ENCODE data around the gene L3MBTL3.

Gene L3MBTL3

DNA sequence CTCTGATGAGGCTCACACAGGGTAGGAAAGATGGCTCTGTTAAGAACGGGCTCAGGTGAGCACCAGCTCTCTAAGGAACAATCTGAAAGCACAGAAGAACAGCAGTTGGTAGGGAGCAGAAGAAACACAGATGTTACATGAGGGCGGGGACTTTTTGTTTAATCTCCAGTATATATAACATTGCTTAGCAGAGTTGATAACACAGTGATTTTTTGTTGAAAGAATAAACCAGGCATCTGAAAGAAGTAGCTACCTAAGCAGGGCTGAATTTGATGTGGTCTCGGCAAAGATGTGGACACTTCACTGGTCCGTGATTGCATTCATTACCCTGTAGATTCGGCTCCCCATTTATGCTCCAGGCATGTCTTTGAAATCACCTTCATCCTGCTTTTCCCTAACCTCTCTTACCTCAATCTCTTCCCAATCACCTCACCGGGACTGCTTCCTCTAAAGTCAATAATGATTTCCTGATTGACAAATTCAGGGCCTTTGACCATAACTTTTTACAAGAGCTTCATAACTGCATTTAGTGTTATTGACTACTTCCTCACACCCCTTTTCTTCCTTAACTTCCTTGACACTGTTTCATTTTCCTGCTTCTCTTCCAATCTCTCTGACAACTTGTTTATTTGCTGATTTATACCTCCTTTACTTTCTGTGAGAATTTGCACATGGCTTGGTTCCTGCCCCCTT lies 170.0 kb downstream of the L3MBTL3 start:
- DNase-seq: no peak

DNA sequence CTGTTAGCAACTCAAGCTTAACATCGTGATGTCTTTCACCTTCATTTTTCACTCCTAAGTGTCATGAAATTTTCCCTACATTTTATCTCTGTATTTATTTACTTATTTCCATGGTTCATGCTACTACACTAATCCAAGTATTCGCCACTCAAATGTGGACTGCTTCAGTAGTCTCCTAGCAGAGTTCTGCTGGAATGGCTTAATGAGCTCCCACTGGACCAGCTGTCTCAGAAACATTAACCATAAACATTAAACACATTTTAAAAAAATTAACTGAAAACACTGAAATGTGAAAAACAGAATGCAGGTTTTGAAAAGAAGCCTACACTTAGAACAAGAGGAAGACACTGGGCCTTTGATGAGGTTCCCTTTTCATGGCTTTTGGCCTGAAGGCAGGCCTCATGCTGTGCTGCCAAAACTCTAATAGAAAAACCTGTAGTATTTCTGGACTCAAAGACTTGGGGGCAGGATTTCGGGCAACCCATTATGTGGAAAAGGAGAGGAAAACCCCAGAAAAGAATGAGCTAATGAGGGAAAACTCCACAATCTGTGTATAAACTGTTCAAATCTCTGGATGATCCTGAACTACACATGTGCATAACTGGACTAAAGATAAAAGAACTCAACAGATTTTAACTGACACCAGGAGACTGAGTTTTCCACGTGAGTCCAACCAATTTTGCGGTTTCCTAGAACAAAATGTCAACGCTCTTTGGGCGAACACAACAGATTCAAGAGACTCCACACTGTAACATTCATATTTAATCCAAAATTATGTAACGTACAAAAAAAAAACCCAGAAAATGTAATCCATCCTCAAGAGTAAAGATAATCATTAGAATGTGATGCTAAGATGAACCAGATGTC lies 171.4 kb downstream of the L3MBTL3 start:
- no peak for DNase-seq

Data from DMS79 treated with DMSO at 0.1 percent for 48 hours (cell line).